Uterus (tissue), 4 donors: ENCODE results near the gene HPSE2. TPM values are rescaled to one million over a fixed set of nuclear protein-coding genes. Genes with fewer than 3 reads are reported as not detected.

Experiments used
- DNase-seq, 2 donors: peaks; one replicate each; pipeline ENCODE4 v3.0.0-alpha.2; 2019 to 2020
- H3K27ac ChIP-seq, 2 donors: fragments of 200-600 bp; sonication (generic); 1 replicate in 1 of 2; 2 replicates in 1 of 2; pipeline ENCODE4 v1.5.1; 2016 to 2018
- H3K27me3 ChIP-seq, 2 donors: fragments of 200-600 bp; sonication (generic); one replicate each; pipeline ENCODE4 v1.5.1; 2018 to 2019; ENCODE audit warnings: control low read depth in 1 of 2
- H3K36me3 ChIP-seq, 2 donors: fragments of 200-600 bp; sonication (generic); one replicate each; pipeline ENCODE4 v1.5.1; 2019; ENCODE audit warnings: control low read depth in 1 of 2
- H3K4me1 ChIP-seq, 2 donors: fragments of 200-600 bp; sonication (generic); one replicate each; pipeline ENCODE4 v1.5.1; 2018 to 2019; ENCODE audit warnings: control low read depth in 1 of 2
- H3K4me3 ChIP-seq, 2 donors: fragments of 200-600 bp; sonication (generic); 1 replicate in 1 of 2; 2 replicates in 1 of 2; pipeline ENCODE4 v1.5.1; 2018 to 2019; ENCODE audit warnings: mild to moderate bottlenecking in 1 of 2
- H3K9me3 ChIP-seq, 2 donors: fragments of 200-600 bp; sonication (generic); one replicate each; pipeline ENCODE4 v1.5.1; 2019; ENCODE audit warnings: control low read depth in 1 of 2
- POLR2A ChIP-seq, 2 donors: fragments of 450-650 bp; IDR thresholded peaks; one replicate each; pipeline ENCODE4 v1.6.1; 2016; ENCODE audit warnings: antibody characterized with exemption in 2 of 2, mild to moderate bottlenecking in 1 of 2, moderate library complexity in 1 of 2
- intact Hi-C: fragments of 100-400 bp; cut with DNase I; formaldehyde crosslinking; loops from one replicate; pipeline ENCODE4 v1.15.1; 2023; ENCODE audit warnings: low total_unique reads
- total RNA-seq, 4 donors: library from RNA; depleted of rRNA in 3 of 4; stranded (reverse); fragments of >200 nt in 3 of 4; gene quantifications; one replicate each; pipeline versions ENCODE4 v1.1.0 to v1.2.4, GENCODE V29; 2014 to 2023
- TF ChIP-seq, protein P1 (sequence below), 4 experiments: fragments of 200-600 bp in 2 of 4; fragments of 450-650 bp in 2 of 4; sonication (generic) in 2 of 4; IDR thresholded peaks; one replicate each; pipeline ENCODE4 v1.5.1; 2016 to 2019; ENCODE audit warnings: antibody characterized with exemption in 4 of 4, mild to moderate bottlenecking in 2 of 4, moderate library complexity in 1 of 4
- donor health status: DM: yes; HTN: yes; CAD: no.

HPSE2 gene
- total RNA-seq, 4 donors from 2014 or later = 7.0 to 13.6 (median 7.7) TPM; not detected in 1

DNA sequence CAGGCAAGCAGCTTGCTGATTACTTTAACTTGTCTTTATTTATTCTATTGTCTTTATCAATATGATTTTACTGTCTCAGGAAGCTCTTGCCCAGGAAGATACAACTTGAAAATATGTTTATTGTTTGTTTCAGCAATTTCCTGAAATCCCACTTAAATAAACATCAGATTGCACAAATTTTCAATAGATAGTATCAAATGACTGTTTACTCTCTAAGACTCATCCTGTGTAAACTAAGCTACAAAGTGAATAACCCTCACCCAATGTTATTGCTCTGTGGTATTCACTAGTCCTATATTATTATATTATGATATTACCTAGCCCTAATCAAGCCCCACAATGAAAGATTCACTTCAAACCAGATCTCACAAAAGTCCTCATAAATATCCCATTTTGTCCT is 658.5 kb downstream of the HPSE2 start:
- no peak overlapping the region for H3K27ac ChIP-seq
- H3K4me1 ChIP-seq = no peaks in the 10 kb centered on the region
- no peak for DNase-seq
- H3K36me3 ChIP-seq = no peaks in the 10 kb centered on the region
- H3K4me3 ChIP-seq = no peak overlapping the region
- TF ChIP-seq, protein P1, sequence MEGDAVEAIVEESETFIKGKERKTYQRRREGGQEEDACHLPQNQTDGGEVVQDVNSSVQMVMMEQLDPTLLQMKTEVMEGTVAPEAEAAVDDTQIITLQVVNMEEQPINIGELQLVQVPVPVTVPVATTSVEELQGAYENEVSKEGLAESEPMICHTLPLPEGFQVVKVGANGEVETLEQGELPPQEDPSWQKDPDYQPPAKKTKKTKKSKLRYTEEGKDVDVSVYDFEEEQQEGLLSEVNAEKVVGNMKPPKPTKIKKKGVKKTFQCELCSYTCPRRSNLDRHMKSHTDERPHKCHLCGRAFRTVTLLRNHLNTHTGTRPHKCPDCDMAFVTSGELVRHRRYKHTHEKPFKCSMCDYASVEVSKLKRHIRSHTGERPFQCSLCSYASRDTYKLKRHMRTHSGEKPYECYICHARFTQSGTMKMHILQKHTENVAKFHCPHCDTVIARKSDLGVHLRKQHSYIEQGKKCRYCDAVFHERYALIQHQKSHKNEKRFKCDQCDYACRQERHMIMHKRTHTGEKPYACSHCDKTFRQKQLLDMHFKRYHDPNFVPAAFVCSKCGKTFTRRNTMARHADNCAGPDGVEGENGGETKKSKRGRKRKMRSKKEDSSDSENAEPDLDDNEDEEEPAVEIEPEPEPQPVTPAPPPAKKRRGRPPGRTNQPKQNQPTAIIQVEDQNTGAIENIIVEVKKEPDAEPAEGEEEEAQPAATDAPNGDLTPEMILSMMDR (IDR thresholded peaks at IDR 0.05) = no peak
- no peak for TF ChIP-seq POLR2A (IDR thresholded peaks at IDR 0.05)
- H3K9me3 ChIP-seq = no peaks in the 10 kb centered on the region
- H3K27me3 ChIP-seq = no peaks in the 10 kb centered on the region
- intact Hi-C loops = no loop called here

DNA sequence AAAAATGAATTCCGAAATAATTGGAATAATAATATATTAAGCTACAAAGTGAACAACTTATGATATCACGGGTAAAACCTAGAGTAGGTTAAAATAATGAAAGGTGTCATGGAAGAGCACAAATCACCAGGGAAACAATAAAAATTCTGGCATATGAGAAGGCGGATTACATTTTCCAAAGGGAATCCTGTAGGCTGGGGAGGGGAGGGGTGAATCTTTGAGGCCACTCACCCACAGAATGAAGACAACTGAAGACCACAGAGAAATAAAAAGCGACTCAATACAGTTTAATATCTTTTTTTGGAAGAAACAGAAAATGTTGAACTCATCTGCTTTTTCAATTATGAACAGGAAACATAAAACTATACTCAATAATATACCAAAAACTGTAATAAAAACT is 659.6 kb downstream of the HPSE2 start:
- no peak for DNase-seq
- intact Hi-C loops = no loop called here
- TF ChIP-seq POLR2A (IDR thresholded peaks at IDR 0.05) = no peak
- TF ChIP-seq, protein P1 (IDR thresholded peaks at IDR 0.05) = no peak
- no peak overlapping the region for H3K27ac ChIP-seq
- H3K36me3 ChIP-seq = no peaks in the 10 kb centered on the region
- H3K4me3 ChIP-seq = no peak overlapping the region
- H3K9me3 ChIP-seq = no peaks in the 10 kb centered on the region
- no peaks in the 10 kb centered on the region for H3K4me1 ChIP-seq
- no peaks in the 10 kb centered on the region for H3K27me3 ChIP-seq

DNA sequence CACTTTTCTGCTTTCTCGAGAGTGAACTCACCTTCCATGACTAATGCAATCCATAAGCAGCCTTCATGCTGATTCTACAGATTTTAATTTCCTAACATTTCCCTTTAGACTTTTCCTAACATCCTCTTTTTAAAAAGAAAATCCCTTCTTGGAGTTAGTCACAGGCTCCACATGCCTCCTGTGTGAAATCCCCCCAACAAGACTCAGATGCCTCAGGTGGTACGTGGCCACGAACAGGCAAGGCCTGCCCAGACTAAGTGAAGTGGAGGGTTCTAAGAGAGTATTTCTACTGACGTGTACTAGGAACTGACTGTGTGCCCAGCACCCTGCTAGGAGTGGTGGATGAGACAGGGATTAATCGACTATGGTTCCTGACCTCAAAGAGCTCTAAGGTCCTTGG is 663.1 kb downstream of the HPSE2 start:
- H3K4me1 ChIP-seq = no peaks in the 10 kb centered on the region
- no peaks in the 10 kb centered on the region for H3K36me3 ChIP-seq
- TF ChIP-seq, protein P1 (IDR thresholded peaks at IDR 0.05) = no peak
- TF ChIP-seq POLR2A (IDR thresholded peaks at IDR 0.05) = no peak
- H3K4me3 ChIP-seq = no peak overlapping the region
- H3K27me3 ChIP-seq = no peaks in the 10 kb centered on the region
- intact Hi-C loops = no loop called here
- H3K9me3 ChIP-seq = no peaks in the 10 kb centered on the region
- no peak for DNase-seq
- H3K27ac ChIP-seq = no peak overlapping the region

DNA sequence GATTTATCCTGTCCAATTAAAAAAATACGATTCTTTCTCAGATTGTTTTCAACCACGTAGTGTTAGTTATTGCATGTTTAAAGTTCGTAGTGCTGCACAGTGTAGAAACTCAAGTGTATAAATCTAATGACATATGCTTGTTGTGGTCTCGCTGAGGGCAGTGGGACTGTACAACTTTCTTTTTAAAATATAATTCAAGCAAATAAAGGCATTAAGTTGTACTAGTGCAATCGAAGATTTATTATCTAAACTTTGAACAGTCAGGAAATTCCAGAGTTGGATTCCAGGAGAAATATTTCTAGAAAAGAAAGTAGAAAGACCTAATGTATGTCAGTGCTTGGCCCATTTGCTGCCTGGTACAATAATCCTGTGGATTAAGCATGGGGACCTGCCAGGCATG is 664.8 kb downstream of the HPSE2 start:
- no peak for DNase-seq
- H3K9me3 ChIP-seq = no peaks in the 10 kb centered on the region
- H3K27ac ChIP-seq = no peak overlapping the region
- no peaks in the 10 kb centered on the region for H3K36me3 ChIP-seq
- TF ChIP-seq POLR2A (IDR thresholded peaks at IDR 0.05) = no peak
- TF ChIP-seq, protein P1 (IDR thresholded peaks at IDR 0.05) = no peak
- H3K4me3 ChIP-seq = no peak overlapping the region
- intact Hi-C loops = no loop called here
- no peaks in the 10 kb centered on the region for H3K4me1 ChIP-seq
- H3K27me3 ChIP-seq = no peaks in the 10 kb centered on the region

DNA sequence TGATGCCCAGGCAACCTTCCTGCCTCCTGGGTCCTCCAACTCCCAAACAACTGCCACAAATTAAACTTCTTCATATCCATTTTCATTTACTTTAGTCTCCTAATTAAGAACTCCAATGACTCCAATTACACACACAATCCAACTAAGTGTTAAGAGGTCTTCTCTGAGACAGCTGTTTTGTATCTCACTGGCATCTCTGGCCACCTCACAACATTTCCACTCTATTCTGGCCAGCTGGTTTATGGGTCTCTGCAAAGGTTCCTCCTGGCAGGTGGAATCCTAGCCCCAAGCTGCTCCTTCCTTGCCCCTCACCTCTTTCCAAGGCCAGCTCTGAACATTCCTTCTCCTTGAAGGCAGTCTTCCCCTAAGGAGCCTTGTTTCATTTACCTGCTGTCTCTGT is 665.8 kb downstream of the HPSE2 start:
- no peaks in the 10 kb centered on the region for H3K4me1 ChIP-seq
- no peak for TF ChIP-seq POLR2A (IDR thresholded peaks at IDR 0.05)
- TF ChIP-seq, protein P1 (IDR thresholded peaks at IDR 0.05) = no peak
- H3K36me3 ChIP-seq = no peaks in the 10 kb centered on the region
- no peak overlapping the region for H3K4me3 ChIP-seq
- no peak for DNase-seq
- H3K9me3 ChIP-seq = no peaks in the 10 kb centered on the region
- H3K27me3 ChIP-seq = no peaks in the 10 kb centered on the region
- H3K27ac ChIP-seq = no peak overlapping the region
- intact Hi-C loops = no loop called here
